Pancreas (tissue), 10 donors: Measurements from ENCODE around the gene UPB1. TPM values are rescaled to one million over a fixed set of nuclear protein-coding genes. Genes with fewer than 3 reads are reported as not detected.

Source experiments
- ATAC-seq, 4 donors: fragments of 200-7000 bp; cut with Tn5 transposase; one replicate each; pipeline versions ENCODE4 v1.8.0 to v1.9.1; 2020; ENCODE audit warnings: mild to moderate bottlenecking in 4 of 4, moderate library complexity in 4 of 4
- DNase-seq, 6 donors: peaks; one replicate each; pipeline ENCODE4 v3.0.0-alpha.2; 2020
- FAIRE-seq: peaks from 2 replicates; lab custom pipeline; 2012; peaks lifted over from hg19 to GRCh38; lab: Jason Lieb, UNC
- H3K27ac ChIP-seq, 4 donors: fragments of 200-600 bp; sonication (generic); 1 replicate in 3 of 4; 2 replicates in 1 of 4; pipeline versions ENCODE4 v1.5.0 to v1.8.0; 2020
- H3K27me3 ChIP-seq, 4 donors: fragments of 200-600 bp; one replicate each; pipeline ENCODE4 v1.8.0; 2021
- H3K36me3 ChIP-seq, 3 donors: fragments of 200-600 bp; sonication (generic) in 1 of 3; one replicate each; pipeline versions ENCODE4 v1.5.0 to v1.8.0; 2020 to 2021
- H3K4me1 ChIP-seq, 3 donors: fragments of 200-600 bp; one replicate each; pipeline ENCODE4 v1.8.0; 2021
- H3K4me3 ChIP-seq, 4 donors: fragments of 200-600 bp; sonication (generic) in 2 of 4; one replicate each; pipeline versions ENCODE4 v1.5.0 to v1.8.0; 2020 to 2021
- H3K9me3 ChIP-seq, 4 donors: fragments of 200-600 bp; one replicate each; pipeline ENCODE4 v1.8.0; 2021
- CTCF ChIP-seq, 4 donors: fragments of 200-600 bp; sonication (generic) in 3 of 4; IDR thresholded peaks; one replicate each; pipeline versions ENCODE4 v1.5.0 to v1.8.0; 2021; ENCODE audit warnings: antibody characterized with exemption in 4 of 4
- WGBS, 2 donors: extraction: QIAGEN DNeasy Blood & Tissue Kit; methylation state at CpG; one replicate each; pipeline ENCODE4 v1.1.7; 2013; 5-methylcytosine and 5-hydroxymethylcytosine counted together
- intact Hi-C, 3 donors: fragments of 100-400 bp; cut with DNase I; formaldehyde crosslinking; loops; one replicate each; pipeline versions ENCODE4 v1.11.1 to v1.14.2; 2022
- polyA plus RNA-seq, 2 donors: library from polyadenylated mRNA; stranded (reverse); fragments of 200-250 nt; gene quantifications; one replicate each; pipeline ENCODE4 v1.2.3, GENCODE V29; 2013
- total RNA-seq, 6 donors: library from RNA; stranded (reverse); fragmentation: NEBNext Ultra II Directional in 4 of 6; extraction: Animal tissue kit (Norgen Biotek cat#: 25700) in 4 of 6; gene quantifications; one replicate each; pipeline versions ENCODE4 v1.2.1 to v1.2.4, GENCODE V29; 2021 to 2023
- donor health status: healthy with polysubstance abuse.
- donor health status: DM: no; HTN: no; CAD: no; lungs with moderate emphysema.
- donor health status: DM: no; HTN: no; CAD: no.
- donor health status: control.
- donor health status: control.
- donor health status: Bipolar disorder and iron deficiency.
- donor health status: DM: yes; HTN: yes; CAD: no.
- donor health status: DM: no; HTN: no; CAD: no.
- donor health status: DM: no; HTN: no; CAD: no.
- donor health status: DM: yes; HTN: yes; CAD: no.

The UPB1 gene
- total and polyA plus RNA-seq, 8 donors: 0.08 to 2.3 (median 0.25) TPM

GRCh38 chr22:24519496-24519895, 24.4 kb downstream of the UPB1 start:
- no peak for TF ChIP-seq CTCF (IDR thresholded peaks at IDR 0.05)
- DNase-seq: peak in 1 of 6 donors; percentile 17
- FAIRE-seq: no peak
- H3K36me3 ChIP-seq: no peaks in the 10 kb centered on the region
- no peak overlapping the region for H3K4me3 ChIP-seq
- intact Hi-C loops: loop anchor here in 1 of 3 donors (5.0 kb wide), 1 partner anchor 92 kb away; the partner anchor contains the start of gene ADORA2A
- no peak for ATAC-seq
- H3K4me1 ChIP-seq: peaks cover 0 to 11% (median 7%) of the 10 kb centered on the region in 3 donors
- no peaks in the 10 kb centered on the region for H3K9me3 ChIP-seq
- H3K27me3 ChIP-seq: no peaks in the 10 kb centered on the region
- H3K27ac ChIP-seq: no peak overlapping the region
- 75 to 78% methylated on average over 5 of the region's 5 CpGs for WGBS, 2 donors

GRCh38 chr22:24521791-24522245, 26.7 kb downstream of the UPB1 start:
- Histone ChIP-seq H3K9me3 (no peaks in the 10 kb centered on the region), H3K4me3 (no peak overlapping the region), H3K36me3 (no peaks in the 10 kb centered on the region), H3K27ac (no peak overlapping the region), H3K27me3 (no peaks in the 10 kb centered on the region), H3K4me1 (peaks cover 0 to 10% (median 5%) of the 10 kb centered on the region in 3 donors)
- WGBS, 2 donors: 18 to 19% methylated on average over 8 of the region's 8 CpGs
- DNase-seq (peak in 5 of 6 donors; percentile 52 to 70 (median 60)), ATAC-seq (peak; percentile 59 to 90 (median 88)), FAIRE-seq (no peak)
- intact Hi-C loops: loop anchor here in 1 of 3 donors (5.0 kb wide), 1 partner anchor 100 kb away; no protein-coding TSS in a partner anchor
- peak in 3 of 4 donors; percentile 23 to 25 (median 24) for TF ChIP-seq CTCF (IDR thresholded peaks at IDR 0.05)

GRCh38 chr22:24523873-24524272, 28.7 kb downstream of the UPB1 start:
- H3K27me3 ChIP-seq: no peaks in the 10 kb centered on the region
- H3K27ac ChIP-seq: peak overlapping the region in 3 of 4 donors; percentile 18 to 37 (median 37)
- no peak overlapping the region for H3K4me3 ChIP-seq
- 13 to 25% methylated on average over 2 of the region's 2 CpGs for WGBS, 2 donors
- H3K9me3 ChIP-seq: no peaks in the 10 kb centered on the region
- ATAC-seq: peak; percentile 28 to 60 (median 38)
- intact Hi-C loops: loop anchor here in 1 of 3 donors (5.0 kb wide), 1 partner anchor 102 kb away; no protein-coding TSS in a partner anchor
- TF ChIP-seq CTCF (IDR thresholded peaks at IDR 0.05): no peak
- no peaks in the 10 kb centered on the region for H3K36me3 ChIP-seq
- no peak for FAIRE-seq
- no peak for DNase-seq
- H3K4me1 ChIP-seq: peaks cover 0 to 10% (median 5%) of the 10 kb centered on the region in 3 donors

GRCh38 chr22:24525416-24526037, 30.4 kb downstream of the UPB1 start:
- H3K27ac ChIP-seq: no peak overlapping the region
- H3K4me3 ChIP-seq: no peak overlapping the region
- no peaks in the 10 kb centered on the region for H3K27me3 ChIP-seq
- peak in 5 of 6 donors; percentile 70 to 82 (median 81) for DNase-seq
- no peak for FAIRE-seq
- H3K9me3 ChIP-seq: no peaks in the 10 kb centered on the region
- intact Hi-C loops: loop anchor here in 1 of 3 donors (5.0 kb wide), 1 partner anchor 103 kb away; no protein-coding TSS in a partner anchor
- peak; percentile 70 to 86 (median 82) for ATAC-seq
- no peaks in the 10 kb centered on the region for H3K36me3 ChIP-seq
- H3K4me1 ChIP-seq: peaks cover 0 to 10% (median 5%) of the 10 kb centered on the region in 3 donors
- TF ChIP-seq CTCF (IDR thresholded peaks at IDR 0.05): peak; percentile 47 to 77 (median 74)
- 6 to 8% methylated on average over 12 of the region's 12 CpGs for WGBS, 2 donors
